GM08714 (cell line): ENCODE data around the gene MIB1.

Experiments used
- H3K4me3 ChIP-seq: fragments of 200-500 bp; sonication (Bioruptor generic); 2 replicates; pipeline ENCODE4 v1.5.1; 2014; ENCODE audit warnings: mild to moderate bottlenecking, low read length, inconsistent platforms
- ZNF274 ChIP-seq: IDR thresholded peaks from 2 replicates; pipeline ENCODE4 v1.6.1; 2012; ENCODE audit warnings: mild to moderate bottlenecking, low read depth, low read length

Gene MIB1

DNA sequence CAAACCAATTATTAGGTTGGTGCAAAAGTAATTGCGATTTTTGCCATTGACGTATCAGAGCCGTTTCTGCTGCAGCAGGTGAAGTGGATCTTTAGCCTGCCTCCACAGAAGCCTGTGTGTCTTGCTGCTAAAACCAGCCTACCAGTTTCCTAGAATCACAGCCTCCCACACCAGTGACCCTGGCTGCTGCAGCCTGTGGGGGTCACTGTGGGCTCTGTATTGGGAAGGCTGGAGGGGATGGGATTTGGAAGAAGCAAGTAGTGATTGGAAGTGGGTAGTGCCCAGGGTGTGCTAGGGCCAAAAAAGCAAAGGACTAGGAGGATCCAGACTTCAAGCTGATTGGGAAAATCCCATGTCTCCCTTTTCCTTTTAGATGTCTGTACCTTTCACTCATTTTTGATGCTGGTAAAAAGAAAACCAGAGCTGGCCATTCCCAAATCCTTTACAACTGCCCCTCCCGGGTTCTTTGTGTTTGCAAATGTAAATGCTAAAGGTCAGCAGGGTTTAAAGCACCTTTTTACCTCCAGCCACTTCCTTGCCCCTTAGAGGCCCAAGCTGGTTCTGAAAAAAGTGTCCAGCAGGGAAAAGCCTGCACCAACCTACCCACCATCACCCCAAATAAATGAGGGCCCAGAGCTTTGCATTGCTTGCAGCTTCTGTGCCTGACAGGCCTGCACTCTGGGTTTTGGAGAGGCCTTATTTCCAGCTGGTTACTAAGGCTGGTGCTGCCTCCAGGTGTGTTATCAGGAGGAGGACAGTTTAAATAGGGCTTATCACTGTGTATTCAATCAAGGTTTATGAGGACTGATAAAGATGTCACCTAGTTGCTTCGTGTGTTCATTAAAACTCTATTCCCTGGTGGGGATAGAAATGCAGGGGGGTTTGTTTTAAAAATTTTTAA, 172.0 kb downstream of the MIB1 start:
- TF ChIP-seq ZNF274, result no peak
- H3K4me3 ChIP-seq, result no peak overlapping the region

DNA sequence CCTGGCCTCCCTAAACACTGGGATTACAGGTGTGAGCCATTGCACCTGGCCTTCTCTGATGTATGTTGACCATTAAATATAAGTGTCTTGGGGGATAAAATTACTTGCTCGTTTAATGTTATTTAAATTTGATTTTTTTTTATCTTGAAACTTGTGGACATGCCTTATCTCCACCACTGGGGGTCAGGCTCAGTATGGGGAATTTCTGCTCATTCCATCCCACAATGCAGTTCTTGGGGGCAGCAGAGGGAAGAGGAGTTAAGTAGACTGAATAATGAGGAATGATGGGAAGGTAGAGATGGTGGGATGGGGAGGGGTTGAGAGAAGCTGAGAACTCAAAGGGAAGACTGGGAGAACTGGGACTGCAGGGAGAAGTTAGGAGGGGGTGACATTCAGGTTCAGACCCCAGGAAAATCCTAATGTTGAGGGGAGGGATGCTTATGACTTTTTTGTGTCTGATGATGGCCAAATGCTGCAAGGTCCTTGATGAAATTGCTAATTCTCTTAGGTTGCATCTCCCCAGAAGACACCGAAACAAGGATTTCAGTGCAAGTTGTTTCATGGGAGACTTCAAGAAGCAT, 174.2 kb downstream of the MIB1 start:
- H3K4me3 ChIP-seq, result no peak overlapping the region
- no peak for TF ChIP-seq ZNF274

DNA sequence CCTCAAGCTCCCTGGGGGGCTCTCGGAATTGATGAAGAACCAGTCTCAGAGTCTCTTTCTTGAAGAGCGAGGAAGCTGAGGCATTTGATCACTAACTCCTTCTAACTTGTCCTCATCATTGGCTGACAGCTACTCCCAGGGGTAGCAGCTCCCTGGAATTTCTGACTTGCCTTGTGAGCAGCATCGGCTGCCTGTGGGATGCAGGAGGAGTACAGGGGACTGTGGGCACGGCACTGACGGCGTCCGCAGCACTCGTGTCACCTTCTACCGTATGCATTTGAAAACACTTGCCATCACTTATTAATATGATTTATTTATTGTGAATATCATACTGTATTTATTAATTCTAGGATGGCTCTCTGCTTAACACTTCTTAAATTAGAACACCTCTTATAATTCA, 175.0 kb downstream of the MIB1 start:
- no peak for TF ChIP-seq ZNF274
- H3K4me3 ChIP-seq, result no peak overlapping the region

DNA sequence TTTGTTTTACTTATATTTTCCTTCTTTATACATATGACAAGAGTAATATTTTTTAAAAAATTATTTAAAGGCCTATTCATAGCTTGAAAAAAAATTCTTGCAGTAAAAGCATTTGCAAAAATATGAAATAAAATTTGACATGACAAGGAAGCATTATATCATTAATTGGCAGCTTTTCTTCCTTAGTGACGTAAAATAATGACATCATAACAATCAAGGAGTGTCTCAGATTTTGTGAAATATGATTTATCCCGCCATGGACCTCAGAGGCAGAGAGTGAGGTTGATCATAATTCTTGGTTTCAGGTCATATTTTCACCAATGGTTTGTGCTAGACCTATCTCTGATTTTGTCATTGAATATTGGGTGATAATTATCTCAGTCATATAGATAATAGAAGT, 176.0 kb downstream of the MIB1 start:
- no peak overlapping the region for H3K4me3 ChIP-seq
- TF ChIP-seq ZNF274, result no peak

DNA sequence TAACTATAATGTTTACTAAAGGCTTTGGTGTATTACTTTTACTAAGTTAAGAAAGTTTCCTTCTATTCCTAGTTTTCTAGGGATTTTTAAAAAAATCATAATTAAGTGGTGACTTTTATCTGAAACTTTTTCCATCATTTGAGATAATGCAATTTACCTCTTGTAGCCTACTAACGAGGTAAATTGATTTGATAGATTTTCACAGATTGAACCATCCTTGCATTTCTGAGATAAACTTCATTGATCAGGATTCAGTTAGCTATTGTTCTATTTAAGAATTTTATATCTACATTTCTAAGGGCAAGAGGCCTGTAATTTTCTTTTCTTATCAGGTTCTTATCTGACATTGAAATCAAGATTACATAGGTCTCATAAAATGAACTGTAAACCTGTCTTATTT, 178.1 kb downstream of the MIB1 start:
- no peak for TF ChIP-seq ZNF274

More for the DNA sequence above, 178.1 kb downstream of the MIB1 start:
- no peak overlapping the region for H3K4me3 ChIP-seq
